ENCODE data around the gene ACAP2. TPM values are rescaled to one million over a fixed set of nuclear protein-coding genes. Genes with fewer than 3 reads are reported as not detected.

The ACAP2 gene
- total and polyA plus RNA-seq, 4 donors, result 4.5 to 28.5 (median 23.3) TPM

GRCh38 chr3:195246581-195246995 lies 196.2 kb downstream of the ACAP2 start:
- Histone ChIP-seq H3K9me3 (ENCODE audit: control insufficient read depth in 4 of 4, low read length in 3 of 4) (no peaks in the 10 kb centered on the region), H3K27ac (ENCODE audit: low read depth in 1 of 2, low read length in 2 of 2) (no peak overlapping the region), H3K36me3 (ENCODE audit: control insufficient read depth in 4 of 4, insufficient read depth in 3 of 4, low read depth in 1 of 4, low read length in 3 of 4) (no peaks in the 10 kb centered on the region), H3K27me3 (ENCODE audit: control insufficient read depth in 4 of 4, insufficient read depth in 4 of 4, low read length in 3 of 4) (no peaks in the 10 kb centered on the region), H3K4me3 (ENCODE audit: low read depth in 1 of 3, low read length in 3 of 3) (no peak overlapping the region), H3K4me1 (ENCODE audit: control insufficient read depth in 4 of 4, insufficient read depth in 4 of 4, low read length in 3 of 4) (no peaks in the 10 kb centered on the region), H3K9ac (ENCODE audit: low read depth in 1 of 2, low read length in 2 of 2) (no peak overlapping the region)
- DNase-seq (ENCODE audit: low spot score), result no peak
- TF ChIP-seq ATF3 (IDR thresholded peaks at IDR 0.05) (no peak), FOXA1 (IDR thresholded peaks at IDR 0.05) (no peak), YY1 (IDR thresholded peaks at IDR 0.05) (no peak), CTCF (IDR thresholded peaks at IDR 0.05; ENCODE audit: low read depth, low read length, missing input control) (no peak), HNF4A (conservative IDR thresholded peaks at IDR 0.05) (no peak)
- whole genome bisulfite sequencing, result 97% methylated on average over 9 of the region's 9 CpGs

GRCh38 chr3:195245531-195245951 lies 197.3 kb downstream of the ACAP2 start:
- no peaks in the 10 kb centered on the region for H3K36me3 ChIP-seq (ENCODE audit: control insufficient read depth in 4 of 4, insufficient read depth in 3 of 4, low read depth in 1 of 4, low read length in 3 of 4)
- no peak for DNase-seq (ENCODE audit: low spot score)
- H3K9ac ChIP-seq (ENCODE audit: low read depth in 1 of 2, low read length in 2 of 2), result no peak overlapping the region
- no peaks in the 10 kb centered on the region for H3K4me1 ChIP-seq (ENCODE audit: control insufficient read depth in 4 of 4, insufficient read depth in 4 of 4, low read length in 3 of 4)
- TF ChIP-seq MAX (IDR thresholded peaks at IDR 0.05), result no peak
- no peak for TF ChIP-seq HNF4A (conservative IDR thresholded peaks at IDR 0.05)
- TF ChIP-seq YY1 (IDR thresholded peaks at IDR 0.05), result no peak
- TF ChIP-seq SP1 (IDR thresholded peaks at IDR 0.05), result no peak
- TF ChIP-seq RAD21 (IDR thresholded peaks at IDR 0.05), result no peak
- no peak for TF ChIP-seq GABPA (IDR thresholded peaks at IDR 0.05 in 1 of 2, conservative IDR thresholded peaks at IDR 0.05 in 1 of 2)
- no peak for TF ChIP-seq FOXA1 (IDR thresholded peaks at IDR 0.05)
- TF ChIP-seq ATF3 (IDR thresholded peaks at IDR 0.05), result no peak
- no peak overlapping the region for H3K4me3 ChIP-seq (ENCODE audit: low read depth in 1 of 3, low read length in 3 of 3)
- no peaks in the 10 kb centered on the region for H3K9me3 ChIP-seq (ENCODE audit: control insufficient read depth in 4 of 4, low read length in 3 of 4)
- 97% methylated on average over 16 of the region's 16 CpGs for WGBS
- no peaks in the 10 kb centered on the region for H3K27me3 ChIP-seq (ENCODE audit: control insufficient read depth in 4 of 4, insufficient read depth in 4 of 4, low read length in 3 of 4)
- H3K27ac ChIP-seq (ENCODE audit: low read depth in 1 of 2, low read length in 2 of 2), result no peak overlapping the region

- no peak overlapping the region for H3K4me3 ChIP-seq (ENCODE audit: low read depth in 1 of 3, low read length in 3 of 3)
- no peak overlapping the region for H3K9ac ChIP-seq (ENCODE audit: low read depth in 1 of 2, low read length in 2 of 2)
- WGBS, result 93% methylated on average over 12 of the region's 12 CpGs
- no peaks in the 10 kb centered on the region for H3K4me1 ChIP-seq (ENCODE audit: control insufficient read depth in 4 of 4, insufficient read depth in 4 of 4, low read length in 3 of 4)
- peaks cover 1 to 7% (median 3%) of the 10 kb centered on the region in 4 donors for H3K9me3 ChIP-seq (ENCODE audit: control insufficient read depth in 4 of 4, low read length in 3 of 4)
- no peak overlapping the region for H3K27ac ChIP-seq (ENCODE audit: low read depth in 1 of 2, low read length in 2 of 2)
- H3K27me3 ChIP-seq (ENCODE audit: control insufficient read depth in 4 of 4, insufficient read depth in 4 of 4, low read length in 3 of 4), result no peaks in the 10 kb centered on the region
- DNase-seq (ENCODE audit: low spot score), result no peak
- H3K36me3 ChIP-seq (ENCODE audit: control insufficient read depth in 4 of 4, insufficient read depth in 3 of 4, low read depth in 1 of 4, low read length in 3 of 4), result peaks cover 0 to 1% (median 0%) of the 10 kb centered on the region in 4 donors
- TF ChIP-seq REST (IDR thresholded peaks at IDR 0.05) (no peak), EGR1 (IDR thresholded peaks at IDR 0.05; ENCODE audit: low read depth in 2 of 2) (no peak), NR2F2 (IDR thresholded peaks at IDR 0.05) (no peak), ZBTB33 (IDR thresholded peaks at IDR 0.05) (no peak), ATF3 (IDR thresholded peaks at IDR 0.05) (no peak), TAF1 (conservative IDR thresholded peaks at IDR 0.05) (no peak), FOXA1 (IDR thresholded peaks at IDR 0.05) (no peak), HNF4G (IDR thresholded peaks at IDR 0.05) (no peak), YY1 (IDR thresholded peaks at IDR 0.05) (no peak), SP1 (IDR thresholded peaks at IDR 0.05) (no peak), RAD21 (IDR thresholded peaks at IDR 0.05) (no peak), RXRA (IDR thresholded peaks at IDR 0.05) (no peak), FOXA2 (IDR thresholded peaks at IDR 0.05) (no peak), MAX (IDR thresholded peaks at IDR 0.05) (no peak)
Observed at GRCh38 chr3:195241592-195242355, 201.0 kb downstream of the ACAP2 start.

Data from liver (tissue), 9 donors.